Muscle of leg (tissue), 11 donors: ENCODE results near the gene TOR1AIP2. TPM values are rescaled to one million over a fixed set of nuclear protein-coding genes. Genes with fewer than 3 reads are reported as not detected.

Experiments
- DNase-seq: peaks from one replicate; pipeline ENCODE4 v3.0.0; 2013
- H3K27ac ChIP-seq: one replicate; pipeline ENCODE4 v1.5.1; 2013; ENCODE audit warnings: mild to moderate bottlenecking, low read length, control low read depth
- H3K27me3 ChIP-seq: one replicate; pipeline ENCODE4 v1.6.1; 2013; ENCODE audit warnings: low read length; ENCODE audit not compliant: control insufficient read depth, insufficient read depth
- H3K36me3 ChIP-seq: one replicate; pipeline ENCODE4 v1.6.1; 2013; ENCODE audit warnings: low read length; ENCODE audit not compliant: control insufficient read depth, insufficient read depth
- H3K4me1 ChIP-seq: one replicate; pipeline ENCODE4 v1.6.1; 2013; ENCODE audit warnings: low read length; ENCODE audit not compliant: control insufficient read depth, insufficient read depth
- H3K4me3 ChIP-seq: one replicate; pipeline ENCODE4 v1.5.1; 2013; ENCODE audit warnings: low read length, control low read depth
- H3K9me3 ChIP-seq: replicated peaks from 2 replicates; pipeline ENCODE4 v1.6.1; 2013; ENCODE audit warnings: low read depth, low read length; ENCODE audit not compliant: control insufficient read depth
- WGBS: methylation state at CpG from one replicate; pipeline ENCODE4 v1.1.5; 2013; ENCODE audit warnings: missing lambda C conversion rate; ENCODE audit not compliant: insufficient coverage; 5-methylcytosine and 5-hydroxymethylcytosine counted together
- polyA plus RNA-seq, 8 donors: library from polyadenylated mRNA; unstranded; fragments of 120-200 nt; gene quantifications; one replicate each; pipeline versions ENCODE4 v1.2.1 to v1.2.3, GENCODE V29; 2013; ENCODE audit warnings: inconsistent platforms in 1 of 8, low replicate concordance in 1 of 8; ENCODE audit not compliant: insufficient read length in 8 of 8, insufficient read depth in 1 of 8
- total RNA-seq: library from RNA; stranded (reverse); fragments of 120-200 nt; gene quantifications from one replicate; pipeline ENCODE4 v1.2.4, GENCODE V29; 2013

TOR1AIP2 gene
- total and polyA plus RNA-seq, 9 donors, result 22.8 to 50.8 (median 29.6) TPM

DNA sequence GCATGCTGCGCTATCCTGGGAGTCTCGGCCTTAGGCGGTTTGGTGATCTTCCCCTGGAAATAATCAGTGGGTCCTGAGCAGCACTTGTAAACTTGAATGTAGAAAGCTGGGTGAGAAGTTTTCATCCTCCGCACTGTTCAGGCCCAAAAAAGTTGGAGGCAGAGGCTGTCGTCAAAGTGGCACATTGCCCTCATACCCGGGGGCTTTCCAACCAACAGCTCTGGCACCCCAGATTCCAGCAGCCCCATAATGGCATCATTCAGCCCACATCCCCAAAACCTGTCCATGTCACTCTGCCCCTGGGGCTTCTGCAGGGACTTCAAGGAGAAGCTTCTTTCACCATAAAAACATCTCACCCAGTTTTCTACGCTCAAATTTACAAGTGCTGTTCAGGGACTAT, 59.3 kb downstream of the TOR1AIP2 start:
- Histone ChIP-seq H3K27me3 (no peaks in the 10 kb centered on the region), H3K4me3 (no peak overlapping the region), H3K27ac (peak overlapping the region; percentile 63), H3K9me3 (no peaks in the 10 kb centered on the region), H3K36me3 (no peaks in the 10 kb centered on the region), H3K4me1 (peaks cover 52% of the 10 kb centered on the region)
- 70% methylated on average over 6 of the region's 7 CpGs for WGBS
- no peak for DNase-seq

GRCh38 chr1:179817789-179818188, 59.8 kb downstream of the TOR1AIP2 start:
- peak; percentile 72 for DNase-seq
- WGBS, result 25% methylated on average over 5 of the region's 8 CpGs
- Histone ChIP-seq H3K27ac (peak overlapping the region; percentile 63), H3K36me3 (no peaks in the 10 kb centered on the region), H3K4me3 (no peak overlapping the region), H3K9me3 (no peaks in the 10 kb centered on the region), H3K27me3 (peaks cover under 1% of the 10 kb centered on the region), H3K4me1 (peaks cover 56% of the 10 kb centered on the region)

- peak overlapping the region; percentile 7 for H3K27ac ChIP-seq
- WGBS, result no CpG with 5 or more reads among the region's 8 CpGs
- H3K27me3 ChIP-seq, result peaks cover 8% of the 10 kb centered on the region
- H3K4me1 ChIP-seq, result peaks cover 60% of the 10 kb centered on the region
- no peak overlapping the region for H3K4me3 ChIP-seq
- no peaks in the 10 kb centered on the region for H3K36me3 ChIP-seq
- DNase-seq, result no peak
- no peaks in the 10 kb centered on the region for H3K9me3 ChIP-seq
Observed at GRCh38 chr1:179817056-179817455, 60.5 kb downstream of the TOR1AIP2 start.

- Histone ChIP-seq H3K9me3 (no peaks in the 10 kb centered on the region), H3K4me3 (no peak overlapping the region), H3K36me3 (no peaks in the 10 kb centered on the region), H3K27me3 (peaks cover 11% of the 10 kb centered on the region), H3K4me1 (peaks cover 60% of the 10 kb centered on the region), H3K27ac (peak overlapping the region; percentile 48)
- WGBS, result 19% methylated on average over 8 of the region's 17 CpGs
- peak; percentile 88 for DNase-seq
Observed at GRCh38 chr1:179816196-179816960, 61.2 kb downstream of the TOR1AIP2 start.

GRCh38 chr1:179815641-179816040, 62.0 kb downstream of the TOR1AIP2 start:
- no peaks in the 10 kb centered on the region for H3K9me3 ChIP-seq
- WGBS, result no CpG with 5 or more reads among the region's 5 CpGs
- peak overlapping the region; percentile 48 for H3K27ac ChIP-seq
- peak overlapping the region; percentile 22 for H3K4me3 ChIP-seq
- peaks cover 12% of the 10 kb centered on the region for H3K27me3 ChIP-seq
- peaks cover 60% of the 10 kb centered on the region for H3K4me1 ChIP-seq
- no peaks in the 10 kb centered on the region for H3K36me3 ChIP-seq
- no peak for DNase-seq

DNA sequence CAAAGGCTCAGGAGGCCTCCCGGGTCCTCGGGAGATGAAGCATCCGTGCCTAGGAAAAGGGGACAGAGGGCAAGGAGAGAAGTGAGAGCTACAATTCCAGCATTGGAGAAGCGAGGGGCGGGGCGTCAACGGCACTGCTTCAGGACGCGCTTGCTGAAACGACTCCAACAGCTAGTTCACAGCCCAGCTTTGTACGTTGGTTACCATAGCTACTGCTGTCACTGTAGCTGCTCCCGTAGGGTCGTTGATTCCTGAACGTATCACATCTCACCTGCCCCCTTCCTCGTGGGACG, 63.1 kb downstream of the TOR1AIP2 start:
- Histone ChIP-seq H3K36me3 (no peaks in the 10 kb centered on the region), H3K4me3 (peak overlapping the region; percentile 22), H3K9me3 (no peaks in the 10 kb centered on the region), H3K27ac (peak overlapping the region; percentile 48), H3K4me1 (peaks cover 70% of the 10 kb centered on the region), H3K27me3 (peaks cover 17% of the 10 kb centered on the region)
- DNase-seq, result no peak
- WGBS, result under 1% methylated on average over 14 of the region's 16 CpGs

DNA sequence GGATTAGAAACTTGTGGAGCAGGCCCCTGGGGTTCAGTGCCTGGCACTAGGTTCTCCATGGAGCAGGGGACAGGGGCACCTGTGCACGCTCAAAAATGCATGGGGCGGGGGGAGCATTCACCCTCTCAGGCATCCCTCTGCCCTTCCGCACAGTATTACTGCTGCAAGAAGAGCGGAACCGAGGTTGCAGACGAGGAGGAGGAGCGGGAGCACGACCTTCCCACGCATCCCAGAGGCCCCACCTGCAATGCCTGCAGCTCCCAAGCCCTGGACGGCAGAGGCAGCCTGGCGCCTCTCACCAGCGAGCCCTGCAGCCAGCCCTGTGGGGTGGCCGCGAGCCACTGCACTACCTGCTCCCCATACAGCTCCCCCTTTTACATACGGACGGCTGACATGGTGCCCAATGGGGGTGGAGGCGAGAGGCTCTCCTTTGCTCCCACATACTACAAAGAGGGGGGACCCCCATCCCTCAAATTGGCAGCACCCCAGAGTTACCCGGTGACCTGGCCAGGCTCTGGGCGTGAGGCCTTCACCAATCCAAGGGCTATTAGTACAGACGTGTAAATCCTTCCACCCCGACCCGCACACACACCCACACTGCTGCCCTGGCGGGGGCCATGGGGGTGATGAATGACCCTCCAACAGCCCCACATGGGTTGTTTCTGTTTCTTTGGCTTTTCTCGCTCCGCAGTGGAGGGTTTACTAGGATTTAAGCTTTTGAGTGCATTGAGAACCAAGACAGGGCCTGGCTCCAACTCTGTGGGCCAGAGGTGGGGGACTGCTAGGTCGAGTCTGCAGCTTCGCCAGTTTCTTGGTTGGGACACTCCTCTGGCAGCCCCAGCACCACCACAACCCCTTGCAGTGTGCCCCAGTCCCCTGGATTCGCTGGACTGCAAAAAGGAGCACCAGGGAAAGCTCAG, 63.7 kb downstream of the TOR1AIP2 start:
- WGBS, result 65% methylated on average over 11 of the region's 28 CpGs
- Histone ChIP-seq H3K27me3 (peaks cover 17% of the 10 kb centered on the region), H3K36me3 (no peaks in the 10 kb centered on the region), H3K27ac (peak overlapping the region; percentile 48), H3K4me1 (peaks cover 68% of the 10 kb centered on the region), H3K9me3 (no peaks in the 10 kb centered on the region), H3K4me3 (peak overlapping the region; percentile 22)
- DNase-seq, result no peak

DNA sequence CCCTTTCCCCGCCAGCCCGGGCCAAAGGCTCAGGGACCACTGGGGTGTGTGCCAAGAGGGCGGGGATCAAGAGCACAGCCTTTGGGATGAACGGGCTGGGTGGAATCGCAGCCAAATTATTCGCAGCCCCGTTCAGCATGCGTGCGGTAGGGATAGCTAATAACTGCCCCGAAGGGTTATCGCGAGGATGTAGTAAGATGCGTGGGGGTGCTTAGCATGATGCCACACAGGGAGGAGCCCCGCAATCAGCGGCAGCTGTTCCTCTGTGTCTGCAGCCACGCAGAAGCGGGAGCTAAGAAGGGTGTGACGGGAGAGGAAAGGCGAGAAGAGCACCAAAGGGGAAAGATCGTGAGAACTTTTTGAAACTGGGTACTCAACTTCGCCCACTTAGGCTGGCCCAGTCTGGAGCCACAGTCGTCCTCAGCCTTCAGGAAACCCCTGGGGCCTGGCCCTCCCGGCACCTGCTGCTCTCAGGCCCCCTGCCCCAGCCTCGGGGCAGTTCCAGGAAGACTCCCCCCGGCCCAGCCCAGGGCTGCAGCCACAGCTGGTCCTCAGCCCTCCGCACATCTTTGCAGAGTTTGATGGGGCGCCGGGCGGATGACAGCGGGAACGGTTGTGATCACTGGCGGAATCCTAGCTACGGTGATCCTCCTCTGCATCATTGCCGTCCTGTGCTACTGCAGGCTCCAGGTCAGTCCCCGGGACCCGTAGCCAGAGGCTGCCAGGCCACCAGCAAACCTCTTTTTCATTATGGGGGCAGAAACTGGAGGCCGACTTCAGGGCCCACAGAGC, 64.9 kb downstream of the TOR1AIP2 start:
- Histone ChIP-seq H3K36me3 (no peaks in the 10 kb centered on the region), H3K27ac (no peak overlapping the region), H3K4me3 (no peak overlapping the region), H3K9me3 (no peaks in the 10 kb centered on the region), H3K4me1 (peaks cover 56% of the 10 kb centered on the region), H3K27me3 (peaks cover 17% of the 10 kb centered on the region)
- WGBS, result 76% methylated on average over 37 of the region's 37 CpGs
- no peak for DNase-seq

DNA sequence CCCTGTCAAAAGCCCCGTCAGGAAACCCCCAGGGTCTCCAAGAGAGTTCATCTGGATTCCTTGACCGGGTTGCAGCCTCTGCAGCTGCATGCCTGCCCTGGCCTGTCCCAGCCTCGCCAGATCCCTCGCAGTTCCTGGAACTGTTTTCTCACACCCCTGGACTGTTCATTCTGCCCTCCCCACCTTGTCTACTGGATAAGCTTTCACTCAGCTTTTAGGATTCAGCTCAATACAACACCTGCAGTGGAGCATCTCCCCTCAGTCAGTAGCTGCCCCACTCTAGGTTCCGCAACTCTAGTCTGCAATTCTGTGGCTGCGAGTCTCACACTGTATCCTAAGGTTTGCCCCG, 67.3 kb downstream of the TOR1AIP2 start:
- Histone ChIP-seq H3K27ac (no peak overlapping the region), H3K27me3 (peaks cover 17% of the 10 kb centered on the region), H3K9me3 (no peaks in the 10 kb centered on the region), H3K4me1 (peaks cover 34% of the 10 kb centered on the region), H3K36me3 (no peaks in the 10 kb centered on the region), H3K4me3 (no peak overlapping the region)
- 53% methylated on average over 6 of the region's 7 CpGs for whole genome bisulfite sequencing
- DNase-seq, result no peak
